HG03139 (cell line): ENCODE results near the gene SLC36A4.
"Not testable (repeated sequence)": the region's sequence is repeated elsewhere in the genome, so short reads cannot be mapped to it uniquely, and the experiment has no call there.

Source experiments
- ATAC-seq: cut with Tn5 transposase; IDR thresholded peaks from one replicate; pipeline ENCODE4 v1.9.1; 2021; ENCODE audit not compliant: unreplicated experiment

Gene SLC36A4

GRCh38 chr11:93197380-93198214 lies at the start of gene SLC36A4:
Gene SLC36A4, minus strand, starts transcription at chr11:93197991. Its CDS starts 159 bp downstream, at chr11:93197832.
- peak; percentile 84 for ATAC-seq

DNA sequence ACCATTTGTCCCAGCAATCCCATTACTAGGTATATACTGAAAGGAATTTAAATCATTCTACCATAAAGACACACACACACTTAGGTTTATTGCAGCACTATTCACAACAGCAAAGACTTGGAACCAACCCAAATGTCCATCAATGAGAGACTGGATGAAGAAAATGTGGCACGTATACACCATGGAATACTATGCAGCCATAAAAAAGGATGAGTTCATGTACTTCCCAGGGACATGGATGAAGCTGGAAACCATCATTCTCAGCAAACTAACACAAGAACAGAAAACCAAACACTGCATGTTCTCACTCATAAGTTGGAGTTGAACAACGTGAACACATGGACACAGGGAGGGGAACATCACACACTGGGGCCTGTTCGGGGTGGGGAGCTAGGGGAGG lies 49.0 kb upstream of the SLC36A4 start:
- ATAC-seq, result not testable (repeated sequence)

- no peak for ATAC-seq
Measured at GRCh38 chr11:93244018-93244417, 46.2 kb upstream of the SLC36A4 start.

DNA sequence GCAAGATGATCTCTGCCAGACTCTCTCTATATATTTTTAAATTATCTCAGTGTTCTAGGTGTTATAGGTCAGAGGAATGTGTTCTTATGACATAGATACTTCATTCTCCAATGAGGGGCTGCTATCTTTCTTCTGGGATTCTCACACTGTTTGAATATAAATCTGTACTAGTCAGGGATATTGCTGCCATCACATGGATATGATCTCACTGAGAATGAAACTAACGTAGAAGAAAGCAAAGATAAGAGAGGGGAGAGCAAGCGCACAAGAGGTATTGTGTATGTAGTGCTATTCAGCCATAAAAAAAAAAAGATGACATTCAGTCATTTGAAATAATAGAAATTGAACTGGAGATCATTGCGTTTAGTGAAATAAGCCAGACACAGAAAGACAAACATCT lies 42.2 kb upstream of the SLC36A4 start:
- no peak for ATAC-seq

DNA sequence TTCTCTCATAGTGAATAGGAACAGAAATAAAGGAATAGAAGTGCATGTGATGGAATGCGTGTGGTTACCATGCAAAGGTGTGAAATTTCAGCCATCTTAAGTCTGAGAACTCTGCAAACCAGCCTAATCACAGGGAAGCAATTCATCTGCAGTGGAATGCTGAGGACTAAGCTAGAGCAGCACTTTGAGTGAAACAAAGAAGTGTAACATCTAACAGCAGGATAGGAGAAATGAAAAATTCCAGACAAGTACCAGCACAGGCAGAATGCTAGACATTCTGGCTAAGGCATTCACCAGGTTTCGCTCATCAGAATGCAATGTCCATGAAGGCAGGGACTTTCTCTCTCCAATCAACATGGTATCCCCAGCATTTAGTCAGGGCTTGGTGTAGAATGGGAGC lies 41.2 kb upstream of the SLC36A4 start:
- ATAC-seq, result no peak

DNA sequence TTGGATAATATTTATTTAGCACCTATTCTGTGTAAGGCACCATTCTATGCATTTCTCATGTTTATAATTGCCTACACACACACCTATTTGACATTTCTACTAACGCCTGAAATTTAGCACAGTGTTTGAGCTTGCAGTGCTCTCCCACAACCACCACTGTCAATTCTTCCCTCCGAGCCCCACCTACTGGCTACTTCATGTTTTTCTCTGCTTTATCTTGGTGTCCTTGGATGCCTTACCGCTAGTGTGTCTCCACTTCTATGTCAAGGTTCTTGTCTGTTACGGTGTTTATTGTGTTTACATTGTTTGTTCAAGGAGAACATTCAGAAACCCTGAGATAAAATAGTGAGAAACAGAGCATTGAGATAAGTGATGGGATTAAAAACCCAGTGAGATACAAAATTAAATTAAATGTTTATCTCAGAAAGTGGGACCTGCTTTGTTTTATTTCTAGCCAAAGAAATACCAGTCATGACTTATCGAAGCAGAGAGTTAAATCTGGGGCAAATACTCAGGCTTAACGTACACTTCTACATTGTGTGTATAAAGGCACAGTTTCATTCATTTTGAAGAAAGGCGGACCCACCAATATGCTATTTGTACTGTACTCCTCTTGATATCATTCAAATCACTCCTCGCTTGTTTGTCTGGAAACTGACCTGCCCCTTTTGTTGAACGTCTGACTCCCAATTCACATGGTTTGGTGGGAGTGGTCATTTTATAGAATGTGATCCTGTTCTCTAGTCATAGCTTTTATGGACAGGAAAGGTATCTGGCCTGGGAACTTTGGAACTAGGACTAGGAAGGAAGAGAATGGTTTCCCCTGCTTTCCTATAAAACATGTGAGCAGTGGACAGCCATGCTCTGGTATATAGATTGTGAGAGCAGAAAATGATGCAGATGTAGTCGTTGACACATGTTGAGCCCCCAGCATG lies 39.2 kb upstream of the SLC36A4 start:
- ATAC-seq, result peak; percentile 47

DNA sequence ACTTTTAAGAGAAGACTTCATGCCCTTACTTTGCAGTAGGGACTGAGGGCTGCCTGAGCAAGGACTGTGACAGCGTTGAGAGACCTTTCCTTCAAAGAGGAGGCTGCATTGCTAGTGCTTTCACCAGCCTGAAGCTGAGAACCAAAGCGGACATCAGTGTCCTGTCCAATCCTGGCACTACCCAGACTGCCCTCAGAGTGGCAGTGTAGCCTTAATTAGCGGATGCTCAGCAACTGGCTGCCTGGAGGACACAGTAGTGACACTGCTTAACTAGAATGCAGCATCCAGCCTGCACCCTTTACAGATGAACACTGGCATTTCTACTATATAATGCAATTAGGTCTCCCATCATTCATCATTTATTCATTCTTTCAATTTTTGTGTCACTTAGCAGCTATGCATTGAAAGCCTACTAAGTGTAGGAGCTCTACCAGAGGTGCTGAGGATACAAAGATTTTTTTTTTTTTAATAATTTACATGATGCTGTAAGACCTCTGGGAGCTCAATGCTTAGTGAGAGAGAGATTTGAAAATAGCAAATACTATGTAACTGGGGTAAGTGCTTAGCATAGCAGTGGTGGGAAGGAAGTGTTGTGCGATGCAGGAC lies 36.9 kb upstream of the SLC36A4 start:
- ATAC-seq, result peak; percentile 98

GRCh38 chr11:93229876-93230275 lies 32.1 kb upstream of the SLC36A4 start:
- no peak for ATAC-seq

GRCh38 chr11:93225662-93226061 lies 27.9 kb upstream of the SLC36A4 start:
- ATAC-seq, result no peak

DNA sequence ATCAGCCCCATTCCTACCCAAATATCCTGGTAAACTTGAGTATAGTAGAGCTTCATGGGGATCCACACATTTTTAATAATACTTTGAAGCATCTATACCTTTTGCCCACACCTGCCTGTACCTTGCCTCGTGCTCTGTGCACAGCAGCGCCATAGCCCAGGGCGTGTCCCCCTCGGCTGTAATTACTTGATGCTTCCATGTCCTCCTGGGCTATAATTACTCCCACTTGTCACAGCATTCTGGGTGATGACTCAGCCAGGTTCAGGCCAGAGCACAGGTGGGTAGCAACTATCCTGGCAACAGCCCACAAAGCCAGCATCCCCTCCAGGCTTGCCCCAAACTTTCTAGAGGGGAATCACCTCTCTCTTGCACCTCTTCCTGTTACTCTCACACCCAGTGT lies 23.7 kb upstream of the SLC36A4 start:
- ATAC-seq, result no peak

- no peak for ATAC-seq
Measured at GRCh38 chr11:93220078-93220477, 22.3 kb upstream of the SLC36A4 start.

- ATAC-seq, result no peak
Measured at GRCh38 chr11:93219440-93219839, 21.6 kb upstream of the SLC36A4 start.

DNA sequence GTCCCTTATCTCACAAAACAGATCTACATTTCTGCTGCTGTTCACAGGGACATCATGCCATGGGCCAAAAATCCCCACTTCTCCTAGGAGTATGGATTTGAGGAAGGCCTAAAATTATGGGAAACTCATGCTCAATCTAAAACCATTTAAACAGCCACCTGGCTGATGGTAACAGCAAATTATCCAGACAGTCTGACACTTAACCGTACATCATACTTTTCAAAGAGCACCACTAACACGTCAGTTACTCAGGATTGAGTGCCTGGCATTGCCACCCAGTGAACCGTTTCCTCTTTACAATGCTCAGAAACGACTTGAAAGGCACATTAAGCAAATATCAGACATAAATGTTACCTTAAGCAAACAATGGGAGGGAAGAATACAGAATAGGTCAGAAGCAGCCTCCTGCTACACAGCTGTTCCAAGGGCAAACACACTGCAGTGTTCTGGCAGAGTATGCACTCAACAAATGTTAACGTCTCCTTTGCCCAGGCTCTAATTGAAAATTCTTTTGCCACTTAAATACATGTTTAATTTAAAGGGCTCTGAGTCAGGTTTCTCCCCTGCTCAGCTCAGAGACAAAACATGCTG lies 18.8 kb upstream of the SLC36A4 start:
- no peak for ATAC-seq

- no peak for ATAC-seq
Measured at GRCh38 chr11:93213622-93214021, 15.8 kb upstream of the SLC36A4 start.

GRCh38 chr11:93212094-93212493 lies 14.3 kb upstream of the SLC36A4 start:
- ATAC-seq, result no peak

DNA sequence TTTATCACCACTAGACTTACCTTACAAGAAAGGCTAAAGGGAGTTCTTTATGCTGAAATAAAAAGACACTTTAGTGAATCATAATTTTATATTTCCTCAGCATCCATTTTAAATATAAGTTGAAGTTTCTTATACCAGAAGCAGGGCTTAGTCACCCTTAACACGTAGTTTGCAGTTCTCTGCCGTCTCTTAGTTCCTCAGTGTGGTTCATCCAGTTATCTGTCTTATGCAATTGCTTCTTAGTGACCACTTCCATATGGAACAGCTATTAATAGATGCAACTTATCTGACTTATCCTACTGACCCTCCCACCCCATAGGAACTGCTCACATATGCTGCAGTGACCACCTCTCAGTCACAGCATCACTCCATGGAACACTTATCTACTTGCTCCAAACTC lies 11.7 kb upstream of the SLC36A4 start:
- ATAC-seq, result no peak

GRCh38 chr11:93208663-93209270 lies 11.0 kb upstream of the SLC36A4 start:
- ATAC-seq, result no peak

GRCh38 chr11:93199616-93200015 lies 1.8 kb upstream of the SLC36A4 start:
- ATAC-seq, result no peak

- no peak for ATAC-seq
Measured at GRCh38 chr11:93198215-93198845, 539 bp upstream of the SLC36A4 start.

- ATAC-seq, result peak; percentile 12
Measured at GRCh38 chr11:93196816-93197379, 893 bp downstream of the SLC36A4 start.
